Measurements from ENCODE around the gene RASA4B.
"Not testable (repeated sequence)": the region's sequence is repeated elsewhere in the genome, so short reads cannot be mapped to it uniquely, and the experiment has no call there.

- TF ChIP-seq POLR2A (IDR thresholded peaks at IDR 0.05; ENCODE audit: low read length); GATA1 (IDR thresholded peaks at IDR 0.05; ENCODE audit: low read depth, low read length): not testable (repeated sequence)
These were observed 20.7 kb downstream of the RASA4B start for GRCh38 chr7:102496861-102497260.

All from erythroblast (primary cell).